ENCODE results near the gene CCDC184.

DNA sequence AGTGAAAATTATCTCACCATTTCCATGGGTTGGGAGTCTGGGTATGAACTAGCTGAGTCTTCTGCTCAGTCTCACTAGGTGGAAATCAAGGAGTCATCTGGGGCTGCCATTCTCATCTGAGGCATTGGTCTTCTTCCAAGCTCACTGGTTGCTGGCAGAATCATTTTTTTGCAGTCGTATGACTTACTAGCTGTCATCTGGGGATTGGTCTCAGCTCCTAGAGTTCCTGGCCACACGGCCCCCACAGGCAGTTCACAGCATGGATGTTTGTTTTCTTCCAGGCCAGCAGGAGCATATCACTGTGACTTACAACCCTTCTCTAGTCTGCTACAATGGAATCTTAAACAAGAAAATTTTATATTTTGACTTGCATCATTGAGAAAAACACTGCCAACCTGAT lies 38.2 kb downstream of the CCDC184 start:
- TF ChIP-seq, protein P1, sequence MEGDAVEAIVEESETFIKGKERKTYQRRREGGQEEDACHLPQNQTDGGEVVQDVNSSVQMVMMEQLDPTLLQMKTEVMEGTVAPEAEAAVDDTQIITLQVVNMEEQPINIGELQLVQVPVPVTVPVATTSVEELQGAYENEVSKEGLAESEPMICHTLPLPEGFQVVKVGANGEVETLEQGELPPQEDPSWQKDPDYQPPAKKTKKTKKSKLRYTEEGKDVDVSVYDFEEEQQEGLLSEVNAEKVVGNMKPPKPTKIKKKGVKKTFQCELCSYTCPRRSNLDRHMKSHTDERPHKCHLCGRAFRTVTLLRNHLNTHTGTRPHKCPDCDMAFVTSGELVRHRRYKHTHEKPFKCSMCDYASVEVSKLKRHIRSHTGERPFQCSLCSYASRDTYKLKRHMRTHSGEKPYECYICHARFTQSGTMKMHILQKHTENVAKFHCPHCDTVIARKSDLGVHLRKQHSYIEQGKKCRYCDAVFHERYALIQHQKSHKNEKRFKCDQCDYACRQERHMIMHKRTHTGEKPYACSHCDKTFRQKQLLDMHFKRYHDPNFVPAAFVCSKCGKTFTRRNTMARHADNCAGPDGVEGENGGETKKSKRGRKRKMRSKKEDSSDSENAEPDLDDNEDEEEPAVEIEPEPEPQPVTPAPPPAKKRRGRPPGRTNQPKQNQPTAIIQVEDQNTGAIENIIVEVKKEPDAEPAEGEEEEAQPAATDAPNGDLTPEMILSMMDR (IDR thresholded peaks at IDR 0.05; ENCODE audit: low read length), result no peak
- TF ChIP-seq EZH2phosphoT487 (IDR thresholded peaks at IDR 0.05; ENCODE audit: low read length), result no peak
